ENCODE results near the gene CPED1.

DNA sequence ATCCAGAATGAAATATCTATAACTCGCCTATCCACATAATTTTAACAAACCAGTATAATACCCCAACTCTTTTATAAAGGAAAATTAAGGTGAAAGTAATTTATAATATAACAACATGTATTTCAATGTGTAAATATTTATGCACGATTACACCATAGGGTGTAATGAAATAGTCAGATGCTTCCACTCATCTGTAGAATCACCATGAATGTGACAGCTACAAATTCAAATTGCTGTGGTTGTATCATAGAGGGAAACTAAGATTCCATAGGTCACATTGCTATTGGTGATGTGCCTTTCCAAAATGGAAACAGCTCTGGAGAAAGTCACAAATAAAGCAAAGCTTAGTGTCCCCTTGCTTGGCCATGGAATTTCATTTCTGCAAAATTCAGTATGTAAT, 95.7 kb downstream of the CPED1 start:
- TF ChIP-seq, protein P1, sequence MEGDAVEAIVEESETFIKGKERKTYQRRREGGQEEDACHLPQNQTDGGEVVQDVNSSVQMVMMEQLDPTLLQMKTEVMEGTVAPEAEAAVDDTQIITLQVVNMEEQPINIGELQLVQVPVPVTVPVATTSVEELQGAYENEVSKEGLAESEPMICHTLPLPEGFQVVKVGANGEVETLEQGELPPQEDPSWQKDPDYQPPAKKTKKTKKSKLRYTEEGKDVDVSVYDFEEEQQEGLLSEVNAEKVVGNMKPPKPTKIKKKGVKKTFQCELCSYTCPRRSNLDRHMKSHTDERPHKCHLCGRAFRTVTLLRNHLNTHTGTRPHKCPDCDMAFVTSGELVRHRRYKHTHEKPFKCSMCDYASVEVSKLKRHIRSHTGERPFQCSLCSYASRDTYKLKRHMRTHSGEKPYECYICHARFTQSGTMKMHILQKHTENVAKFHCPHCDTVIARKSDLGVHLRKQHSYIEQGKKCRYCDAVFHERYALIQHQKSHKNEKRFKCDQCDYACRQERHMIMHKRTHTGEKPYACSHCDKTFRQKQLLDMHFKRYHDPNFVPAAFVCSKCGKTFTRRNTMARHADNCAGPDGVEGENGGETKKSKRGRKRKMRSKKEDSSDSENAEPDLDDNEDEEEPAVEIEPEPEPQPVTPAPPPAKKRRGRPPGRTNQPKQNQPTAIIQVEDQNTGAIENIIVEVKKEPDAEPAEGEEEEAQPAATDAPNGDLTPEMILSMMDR (IDR thresholded peaks at IDR 0.05), result no peak
- no peak for TF ChIP-seq POLR2A (IDR thresholded peaks at IDR 0.05)

All from testis (tissue), 2 donors.